H9 (cell line): ENCODE data around the gene ECHDC1. TPM values are rescaled to one million over a fixed set of nuclear protein-coding genes. Genes with fewer than 3 reads are reported as not detected.

Experiments
- DNase-seq: peaks from one replicate; pipeline ENCODE4 v3.0.0-alpha.2; 2017
- H2AFZ ChIP-seq: one replicate; pipeline ENCODE4 v1.6.1; 2013; ENCODE audit warnings: mild to moderate bottlenecking, low read length, control low read depth, moderate library complexity
- H2AK5ac ChIP-seq: 2 replicates; pipeline ENCODE4 v1.6.1; 2013; ENCODE audit warnings: low read length, control low read depth, mixed read lengths; ENCODE audit not compliant: insufficient read length
- H2BK120ac ChIP-seq: one replicate; pipeline ENCODE4 v1.6.1; 2013; ENCODE audit warnings: low read depth, mild to moderate bottlenecking, low read length, control low read depth, inconsistent platforms; ENCODE audit not compliant: poor library complexity, severe bottlenecking
- H2BK12ac ChIP-seq: 2 replicates; pipeline ENCODE4 v1.6.1; 2013; ENCODE audit warnings: low read length, control low read depth, mixed read lengths, low read depth; ENCODE audit not compliant: insufficient read length
- H2BK15ac ChIP-seq: 2 replicates; pipeline ENCODE4 v1.6.1; 2013; ENCODE audit warnings: low read depth, low read length, control low read depth
- H2BK20ac ChIP-seq: one replicate; pipeline ENCODE4 v1.6.1; 2013; ENCODE audit warnings: low read depth, mild to moderate bottlenecking, low read length, control low read depth, inconsistent platforms; ENCODE audit not compliant: poor library complexity, severe bottlenecking
- H2BK5ac ChIP-seq: 2 replicates; pipeline ENCODE4 v1.6.1; 2013; ENCODE audit warnings: low read length, control low read depth, mixed read lengths; ENCODE audit not compliant: insufficient read length
- H3K14ac ChIP-seq: 2 replicates; pipeline ENCODE4 v1.6.1; 2013; ENCODE audit warnings: low read length, control low read depth; ENCODE audit not compliant: insufficient read depth
- H3K18ac ChIP-seq: 2 replicates; pipeline ENCODE4 v1.6.1; 2013; ENCODE audit warnings: low read depth, mild to moderate bottlenecking, mixed read lengths, low read length, control low read depth; ENCODE audit not compliant: insufficient read length
- H3K23ac ChIP-seq: 2 replicates; pipeline ENCODE4 v1.6.1; 2013; ENCODE audit warnings: low read length, control low read depth, mixed read lengths, low read depth; ENCODE audit not compliant: insufficient read length
- H3K23me2 ChIP-seq: 2 replicates; pipeline ENCODE4 v1.6.1; 2013; ENCODE audit warnings: low read depth, mild to moderate bottlenecking, mixed read lengths, low read length, control low read depth; ENCODE audit not compliant: insufficient read length, poor library complexity, severe bottlenecking
- H3K27ac ChIP-seq: 2 replicates; pipeline ENCODE4 v1.5.1; 2013; ENCODE audit warnings: low read length, control low read depth, mixed read lengths, low read depth; ENCODE audit not compliant: insufficient read length
- H3K27me3 ChIP-seq: 2 replicates; pipeline ENCODE4 v1.6.1; 2013; ENCODE audit warnings: low read length, control low read depth, inconsistent platforms; ENCODE audit not compliant: insufficient read depth
- H3K4ac ChIP-seq: 2 replicates; pipeline ENCODE4 v1.6.1; 2013; ENCODE audit warnings: low read depth, mild to moderate bottlenecking, control low read depth, inconsistent platforms, low read length, moderate library complexity
- H3K4me1 ChIP-seq: 2 replicates; pipeline ENCODE4 v1.6.1; 2013; ENCODE audit warnings: low read length, control low read depth, inconsistent platforms; ENCODE audit not compliant: insufficient read depth
- H3K4me2 ChIP-seq: 2 replicates; pipeline ENCODE4 v1.6.1; 2013; ENCODE audit warnings: low read length, control low read depth, mixed read lengths; ENCODE audit not compliant: insufficient read length, insufficient read depth
- H3K56ac ChIP-seq: 2 replicates; pipeline ENCODE4 v1.6.1; 2013; ENCODE audit warnings: low read depth, mild to moderate bottlenecking, mixed read lengths, low read length, control low read depth; ENCODE audit not compliant: insufficient read length
- H3K79me1 ChIP-seq: 2 replicates; pipeline ENCODE4 v1.6.1; 2013; ENCODE audit warnings: low read depth, mild to moderate bottlenecking, moderate library complexity, low read length, control low read depth, inconsistent platforms; ENCODE audit not compliant: insufficient read depth, poor library complexity, severe bottlenecking
- H3K79me2 ChIP-seq: 2 replicates; pipeline ENCODE4 v1.6.1; 2013; ENCODE audit warnings: low read length, control low read depth, inconsistent platforms; ENCODE audit not compliant: insufficient read depth
- H3K9ac ChIP-seq: 2 replicates; pipeline ENCODE4 v1.6.1; 2013; ENCODE audit warnings: low read length, control low read depth, mixed read lengths; ENCODE audit not compliant: insufficient read length; ENCODE audit errors: extremely low read depth
- H3K9me3 ChIP-seq: one replicate; pipeline ENCODE4 v1.6.1; 2013; ENCODE audit warnings: low read depth, low read length, inconsistent platforms; ENCODE audit not compliant: control insufficient read depth
- H3T11ph ChIP-seq: one replicate; pipeline ENCODE4 v1.6.1; 2013; ENCODE audit warnings: mild to moderate bottlenecking, low read length, control low read depth, inconsistent platforms
- H4K20me1 ChIP-seq: one replicate; pipeline ENCODE4 v1.6.1; 2013; ENCODE audit not compliant: control insufficient read depth, insufficient read length, insufficient read depth
- H4K5ac ChIP-seq: 2 replicates; pipeline ENCODE4 v1.6.1; 2013; ENCODE audit warnings: low read depth, mild to moderate bottlenecking, mixed read lengths, low read length, control low read depth; ENCODE audit not compliant: insufficient read length
- H4K8ac ChIP-seq: replicated peaks from 2 replicates; pipeline ENCODE4 v1.6.1; 2013; ENCODE audit warnings: low read length, control low read depth, mixed read lengths, low read depth; ENCODE audit not compliant: insufficient read length
- H4K91ac ChIP-seq: 2 replicates; pipeline ENCODE4 v1.6.1; 2013; ENCODE audit warnings: low read depth, mild to moderate bottlenecking, moderate library complexity, mixed read lengths, low read length, control low read depth; ENCODE audit not compliant: insufficient read length
- H3K27ac Mint-ChIP-seq, 3 experiments: 2 replicates in 2 of 3; 3 replicates in 1 of 3; pipeline ENCODE4 v1.8.0; 2020 to 2021; ENCODE audit warnings: mixed read lengths in 3 of 3, mild to moderate bottlenecking in 1 of 3, moderate library complexity in 1 of 3
- H3K27me3 Mint-ChIP-seq: 2 replicates; pipeline ENCODE4 v1.8.0; 2021; ENCODE audit warnings: low read depth, mild to moderate bottlenecking, moderate library complexity, mixed read lengths
- H3K36me3 Mint-ChIP-seq, 3 experiments: 2 replicates in 2 of 3; 3 replicates in 1 of 3; pipeline ENCODE4 v1.8.0; 2020 to 2021; ENCODE audit warnings: low read depth in 3 of 3, mixed read lengths in 3 of 3; ENCODE audit not compliant: insufficient read depth in 1 of 3
- H3K4me1 Mint-ChIP-seq, 2 experiments: 2 replicates each; pipeline ENCODE4 v1.8.0; 2020; ENCODE audit warnings: mixed read lengths in 2 of 2
- H3K4me3 Mint-ChIP-seq, 2 experiments: 2 replicates in 1 of 2; 3 replicates in 1 of 2; pipeline ENCODE4 v1.8.0; 2020 to 2021; ENCODE audit warnings: mild to moderate bottlenecking in 2 of 2, mixed read lengths in 2 of 2, moderate library complexity in 1 of 2
- H3K9me3 Mint-ChIP-seq, 2 experiments: 2 replicates in 1 of 2; 3 replicates in 1 of 2; pipeline ENCODE4 v1.8.0; 2020; ENCODE audit warnings: mild to moderate bottlenecking in 2 of 2, mixed read lengths in 2 of 2, moderate library complexity in 1 of 2
- CTCF ChIP-seq: fragments of 200-600 bp; sonication (generic); conservative IDR thresholded peaks from 3 replicates; pipeline ENCODE4 v1.8.0; 2021; ENCODE audit warnings: antibody characterized with exemption, mild to moderate bottlenecking
- whole genome bisulfite sequencing: extraction: QIAGEN DNeasy Blood & Tissue Kit; methylation state at CpG from one replicate; pipeline ENCODE4 v1.1.7; 2013; ENCODE audit warnings: missing lambda C conversion rate, low lambda C conversion rate, mixed read lengths; ENCODE audit not compliant: insufficient read length; ENCODE audit errors: extremely low coverage; 5-methylcytosine and 5-hydroxymethylcytosine counted together
- total RNA-seq: library from RNA; stranded (reverse); gene quantifications from 2 replicates; pipeline ENCODE4 v1.2.1, GENCODE V29; 2021

ECHDC1 gene
- total RNA-seq, 1 experiment from 2014 or later: 47.8 TPM

DNA sequence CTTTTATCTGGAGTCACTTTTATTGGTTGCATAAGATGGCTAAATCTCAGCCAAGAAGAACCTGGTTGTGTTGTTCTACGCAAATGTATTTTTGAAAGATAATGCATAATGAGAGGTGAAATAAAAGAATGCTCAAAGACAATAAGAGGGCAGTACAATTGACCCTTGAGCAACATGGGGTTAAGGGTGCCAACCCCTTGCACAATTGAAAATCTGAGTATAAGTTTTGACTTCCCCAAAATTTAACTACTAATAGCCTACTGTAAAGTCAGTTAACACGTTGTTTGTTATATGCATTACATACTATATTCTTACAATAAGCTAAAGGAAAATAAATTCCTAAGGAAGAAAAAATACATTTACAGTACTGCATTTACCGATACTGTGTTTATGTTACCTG, 70.8 kb downstream of the ECHDC1 start:
- Histone ChIP-seq H2BK20ac (no peak overlapping the region), H2BK5ac (no peak overlapping the region), H4K20me1 (no peaks in the 10 kb centered on the region), H3K27ac (no peak overlapping the region), H3K18ac (no peak overlapping the region), H3K4ac (no peak overlapping the region), H4K8ac (no peak overlapping the region), H4K91ac (no peak overlapping the region), H3T11ph (no peak overlapping the region), H2BK12ac (no peak overlapping the region), H2BK15ac (no peak overlapping the region), H3K23me2 (peaks cover 7% of the 10 kb centered on the region), H2AFZ (no peak overlapping the region), H3K14ac (no peak overlapping the region), H3K79me2 (peaks cover 39% of the 10 kb centered on the region; the same call in 1 of the 2 replicates), H3K4me1 (no peaks in the 10 kb centered on the region; the same call in 1 of the 2 replicates), H3K56ac (no peak overlapping the region), H3K4me2 (no peak overlapping the region), H2AK5ac (no peak overlapping the region), H4K5ac (no peak overlapping the region), H3K9me3 (no peaks in the 10 kb centered on the region), H3K79me1 (peaks cover 3% of the 10 kb centered on the region), H2BK120ac (no peak overlapping the region), H3K23ac (no peak overlapping the region), H3K27me3 (no peaks in the 10 kb centered on the region), H3K9ac (no peak overlapping the region)
- no peaks in the 10 kb centered on the region for H3K9me3 Mint-ChIP-seq
- H3K27ac Mint-ChIP-seq: no peak overlapping the region
- TF ChIP-seq CTCF: no peak
- WGBS: no CpG with 5 or more reads among the region's 3 CpGs
- no peaks in the 10 kb centered on the region for H3K27me3 Mint-ChIP-seq
- peaks cover 4 to 10% (median 4%) of the 10 kb centered on the region in 3 experiments; a peak in 5 of 7 replicates for H3K36me3 Mint-ChIP-seq
- H3K4me3 Mint-ChIP-seq: no peak overlapping the region
- peaks cover 22 to 42% of the 10 kb centered on the region in 2 experiments for H3K4me1 Mint-ChIP-seq
- DNase-seq: no peak
